Stimulated activated CD4-positive, alpha-beta T cell treated with anti-CD3 and anti-CD28 coated beads, Interleukin-12 subunit alpha, Interleukin-12 subunit beta, amount 100 ng/mL, for 48 hours (primary cell): ENCODE data around the gene KIRREL3.

ENCODE experiments used
- DNase-seq, 3 donors: peaks; one replicate each; pipeline ENCODE4 v3.0.0-alpha.2; 2020; ENCODE audit warnings: low read depth in 2 of 3, low spot score in 1 of 3

The KIRREL3 gene

GRCh38 chr11:126607374-126607773, 393.2 kb downstream of the KIRREL3 start:
- DNase-seq: peak in 1 of 3 donors; percentile 5

DNA sequence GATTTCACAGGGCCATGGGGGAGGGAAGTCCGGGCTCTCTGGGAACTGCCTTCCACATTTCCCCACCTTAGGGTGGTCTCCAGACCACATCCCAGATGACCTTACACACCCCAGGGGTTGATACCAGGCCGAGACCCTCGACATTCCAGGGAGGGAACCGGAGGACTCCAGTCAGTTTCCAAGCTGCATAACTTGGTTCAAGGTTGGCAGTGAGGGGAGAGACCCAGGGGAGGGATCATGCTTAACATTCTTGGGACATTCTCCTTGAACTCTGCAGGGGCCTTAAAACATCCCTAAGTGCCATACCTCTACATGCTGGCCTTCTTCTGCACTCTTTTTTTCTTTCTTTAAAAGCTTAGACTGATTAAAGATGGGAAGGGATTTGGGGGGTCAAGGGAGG, 394.1 kb downstream of the KIRREL3 start:
- DNase-seq: no peak

- DNase-seq: no peak
Observed at GRCh38 chr11:126604461-126604860, 396.1 kb downstream of the KIRREL3 start.

DNA sequence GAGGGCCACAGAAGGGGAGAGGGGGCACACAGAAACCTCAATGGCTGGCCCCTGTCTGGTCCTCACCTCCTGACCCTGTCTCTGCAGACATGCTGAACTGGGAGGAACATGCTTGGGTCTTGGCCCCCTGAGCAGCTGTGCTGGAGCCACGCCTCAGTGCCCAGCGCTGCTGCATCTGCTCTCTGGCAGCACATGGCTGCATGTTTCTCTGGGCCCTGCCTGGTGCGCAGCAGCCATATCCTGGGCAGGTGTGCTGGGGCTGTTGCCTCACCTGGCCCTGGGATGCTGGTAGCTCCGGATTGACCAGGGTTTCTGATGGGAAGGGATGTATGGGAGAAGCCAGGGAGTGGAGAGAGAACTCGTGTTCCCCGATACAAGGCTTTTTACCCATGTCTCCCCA, 397.1 kb downstream of the KIRREL3 start:
- no peak for DNase-seq

- DNase-seq: no peak
Observed at GRCh38 chr11:126602993-126603392, 397.6 kb downstream of the KIRREL3 start.

DNA sequence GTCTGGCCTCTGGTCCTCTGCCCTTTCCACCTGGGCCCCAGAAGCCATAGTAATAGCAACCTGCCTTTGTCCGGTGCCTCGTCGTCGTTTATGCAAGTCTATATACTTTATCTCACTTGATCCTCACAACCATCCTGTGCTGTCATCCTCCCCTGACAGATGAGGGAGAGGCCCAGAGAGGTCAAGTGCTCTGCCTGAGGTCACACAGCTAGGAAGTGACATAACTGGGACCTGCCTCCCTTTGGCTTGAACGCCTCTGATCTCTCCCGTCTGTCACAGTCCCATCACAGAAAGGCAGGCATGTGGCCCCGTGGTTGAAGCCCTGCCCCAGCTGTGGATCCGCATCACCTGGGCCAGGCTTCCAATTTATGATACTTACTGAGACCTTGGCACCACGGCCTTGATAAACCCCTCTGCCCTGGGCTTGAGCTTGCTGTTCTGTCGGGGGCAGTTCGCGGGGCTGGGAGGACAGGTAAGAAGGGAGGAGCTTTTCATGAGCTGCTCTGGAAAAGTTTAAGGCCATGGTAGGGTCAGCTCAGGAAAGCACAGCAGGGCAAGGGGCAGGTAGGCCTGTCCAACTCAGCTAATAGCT, 398.1 kb downstream of the KIRREL3 start:
- DNase-seq: no peak

GRCh38 chr11:126601550-126602215, 398.9 kb downstream of the KIRREL3 start:
- no peak for DNase-seq

DNA sequence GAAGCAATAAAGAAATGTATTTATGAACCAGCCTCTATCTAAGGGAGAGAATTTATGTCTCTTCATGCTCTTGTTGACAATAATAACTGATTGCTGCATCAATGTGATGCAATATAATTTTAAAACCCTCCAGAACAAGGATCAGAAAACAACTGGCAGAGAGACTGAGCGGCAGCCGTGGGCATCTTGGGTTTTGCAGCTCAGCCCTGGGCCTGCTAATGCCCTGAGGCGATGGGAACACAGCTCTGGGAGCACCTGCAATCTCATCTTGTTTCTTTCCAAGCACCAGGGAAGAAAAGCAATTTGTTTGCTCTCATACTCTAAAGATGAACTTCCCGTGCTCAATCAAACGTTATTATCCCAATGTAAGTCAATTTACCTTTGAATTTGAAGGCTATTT, 399.4 kb downstream of the KIRREL3 start:
- no peak for DNase-seq

DNA sequence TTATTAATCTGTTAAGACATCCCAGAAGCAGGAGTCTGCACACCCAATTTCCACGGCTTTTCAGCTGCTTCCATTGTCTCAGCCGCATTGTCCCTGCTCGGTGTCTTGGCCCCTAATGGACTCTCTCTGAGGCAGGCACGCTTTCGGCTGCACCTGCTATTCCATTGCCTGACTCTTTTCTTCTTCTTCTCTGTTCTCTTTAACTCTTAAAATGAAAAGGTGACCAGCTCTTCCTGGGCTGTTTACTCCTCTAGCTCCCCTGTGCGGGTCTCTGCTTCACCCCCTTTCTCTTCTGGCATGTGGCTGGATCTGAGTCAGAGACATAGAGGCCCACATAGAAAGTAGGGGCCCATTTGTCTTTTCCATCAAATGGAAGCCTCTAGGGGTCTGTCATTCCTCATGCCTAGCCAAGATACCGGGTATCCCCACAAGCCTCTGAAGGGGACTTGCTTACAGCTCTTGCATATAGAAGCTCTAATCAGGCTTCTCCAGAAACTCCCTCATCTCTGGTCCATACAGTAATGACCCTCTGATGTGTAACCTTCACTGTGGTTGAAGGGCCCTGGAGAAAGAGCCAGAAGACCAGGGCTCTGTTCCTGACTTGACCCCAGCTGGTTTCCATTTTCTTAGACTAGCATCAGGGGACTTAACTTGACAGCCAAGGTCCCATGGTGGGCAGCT, 401.2 kb downstream of the KIRREL3 start:
- DNase-seq: no peak

GRCh38 chr11:126598344-126599216, 402.0 kb downstream of the KIRREL3 start:
- DNase-seq: no peak

- DNase-seq: no peak
Observed at GRCh38 chr11:126597041-126597440, 403.5 kb downstream of the KIRREL3 start.

GRCh38 chr11:126596474-126596873, 404.1 kb downstream of the KIRREL3 start:
- DNase-seq: no peak

DNA sequence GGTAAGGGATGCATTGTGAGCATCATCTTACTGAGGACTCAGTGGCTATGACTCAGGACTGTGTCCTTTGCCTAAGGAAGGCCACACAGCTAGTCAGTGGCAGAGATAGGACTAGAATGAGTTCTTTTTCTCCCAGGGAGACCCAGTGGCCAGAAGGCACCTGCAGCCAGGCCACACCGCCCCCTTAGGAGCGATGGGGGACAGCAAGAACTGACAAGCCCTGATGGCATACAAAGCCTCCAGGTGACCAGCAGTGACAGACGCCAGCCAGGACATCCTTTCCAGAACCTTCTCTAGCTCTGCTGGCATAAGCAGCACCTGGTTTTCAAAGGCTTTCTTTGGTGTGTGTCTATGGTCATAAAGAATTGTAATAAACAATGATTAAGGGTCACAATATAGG, 405.0 kb downstream of the KIRREL3 start:
- no peak for DNase-seq

DNA sequence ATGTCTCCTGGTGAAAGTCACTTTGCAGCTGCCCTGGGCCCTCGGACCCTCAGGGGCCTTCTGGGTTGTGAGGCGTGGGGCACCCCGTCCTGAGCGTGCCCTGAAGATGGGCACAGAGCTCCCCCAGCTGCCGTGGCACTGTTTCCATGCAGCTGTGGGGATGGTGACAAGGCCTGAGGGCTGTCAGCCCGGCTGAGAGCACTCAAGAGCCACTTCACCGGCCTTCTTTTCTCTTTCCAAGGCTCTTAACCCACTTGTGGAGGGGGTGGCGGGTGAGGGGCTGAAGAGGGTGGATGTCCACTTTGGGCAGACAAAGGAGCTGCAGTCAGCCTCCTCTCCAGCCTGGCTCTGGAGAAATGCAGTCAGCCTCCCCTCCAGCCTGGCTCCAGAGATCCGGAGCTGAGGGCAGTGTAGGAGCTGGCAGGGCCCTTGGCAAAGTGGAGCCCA, 405.6 kb downstream of the KIRREL3 start:
- no peak for DNase-seq

- DNase-seq: no peak
Observed at GRCh38 chr11:126592496-126593410, 407.8 kb downstream of the KIRREL3 start.

DNA sequence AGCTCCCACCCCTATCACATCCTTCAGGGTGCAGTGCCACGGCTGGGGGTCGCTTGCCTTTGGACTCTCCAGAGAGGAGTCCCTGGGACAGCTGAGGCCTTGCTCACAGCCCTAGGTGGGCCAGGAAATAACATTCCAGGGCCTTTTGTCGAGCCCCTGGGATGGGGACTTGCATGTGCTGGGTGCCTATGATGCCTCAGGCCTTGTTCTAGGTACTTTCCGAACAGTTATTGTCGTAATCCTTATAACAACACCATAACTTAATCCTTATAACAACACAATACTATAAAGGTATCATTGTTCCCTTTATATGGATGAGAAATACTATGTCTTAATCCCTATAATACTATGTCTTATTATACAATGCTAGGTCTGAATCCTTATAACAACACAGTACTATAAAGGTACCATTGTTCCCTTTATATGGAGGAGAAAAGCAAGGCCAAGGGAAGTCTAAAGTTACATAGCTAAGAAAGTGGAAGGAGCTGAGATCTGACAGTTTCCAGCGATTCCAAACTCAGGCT, 408.5 kb downstream of the KIRREL3 start:
- DNase-seq: no peak

GRCh38 chr11:126589492-126589803, 411.1 kb downstream of the KIRREL3 start:
- no peak for DNase-seq

DNA sequence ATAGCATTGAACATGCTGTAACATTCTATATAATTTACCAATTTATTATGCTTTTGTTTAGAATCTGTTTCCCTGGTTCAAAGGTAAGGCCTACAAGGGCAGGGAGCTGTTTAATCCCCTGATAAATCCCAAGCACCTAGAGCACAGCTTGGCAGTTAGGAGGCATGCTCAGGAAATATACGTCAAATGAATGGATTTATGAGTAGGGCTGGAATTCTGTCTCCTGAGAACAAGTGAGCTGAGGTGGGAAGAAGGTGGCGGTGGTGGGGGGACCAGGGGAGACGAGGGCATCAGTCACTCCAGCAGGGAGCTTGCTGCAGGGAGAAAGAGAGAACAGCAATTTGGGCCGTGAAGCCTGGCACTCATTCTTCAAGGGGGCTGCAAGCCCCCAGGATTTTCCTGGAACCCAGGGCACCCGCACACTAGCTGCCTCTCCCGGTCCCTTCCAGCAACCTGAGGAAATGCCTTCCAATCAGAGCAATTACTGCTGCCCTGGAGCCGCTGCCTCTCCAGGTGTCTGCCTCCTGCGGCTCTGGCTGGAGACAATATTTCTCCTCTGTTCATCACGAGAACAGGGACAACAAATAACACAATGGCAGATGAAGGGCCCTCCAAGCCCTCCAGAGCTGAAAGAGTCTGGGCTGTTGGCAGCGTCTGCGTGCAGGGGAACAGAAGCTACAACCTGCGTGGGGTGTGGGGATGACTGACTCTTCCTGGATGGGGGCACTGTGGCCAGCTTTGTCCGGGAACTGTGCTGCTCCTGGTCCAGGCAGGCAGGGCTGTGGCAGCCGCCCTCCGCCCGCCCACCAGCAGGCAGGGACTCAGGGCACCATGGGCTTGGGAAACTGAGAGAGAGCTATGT, 411.7 kb downstream of the KIRREL3 start:
- no peak for DNase-seq

GRCh38 chr11:126587541-126587940, 413.0 kb downstream of the KIRREL3 start:
- DNase-seq: no peak
